ENCODE data around the gene EML4.

DNA sequence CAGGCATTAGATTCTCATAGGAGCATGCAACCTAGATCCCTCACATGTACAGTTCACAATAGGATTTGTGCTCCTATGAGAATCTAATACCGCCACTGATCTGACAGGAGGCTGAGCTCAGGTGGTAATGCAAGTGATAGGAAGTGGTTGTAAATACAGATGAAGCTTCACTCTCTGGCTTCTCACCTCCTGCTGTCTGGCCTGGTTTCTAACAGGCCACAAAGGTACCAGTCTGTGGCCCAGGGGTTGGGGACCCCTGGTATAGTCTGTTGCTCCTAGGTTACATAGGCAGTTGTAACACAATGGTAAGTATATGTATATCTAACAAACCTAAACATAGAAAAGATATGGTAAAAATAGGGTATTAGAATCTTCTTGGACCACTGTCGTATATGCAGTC, 81.8 kb downstream of the EML4 start:
- TF ChIP-seq POLR2A (IDR thresholded peaks at IDR 0.05), result no peak
- TF ChIP-seq, protein P1, sequence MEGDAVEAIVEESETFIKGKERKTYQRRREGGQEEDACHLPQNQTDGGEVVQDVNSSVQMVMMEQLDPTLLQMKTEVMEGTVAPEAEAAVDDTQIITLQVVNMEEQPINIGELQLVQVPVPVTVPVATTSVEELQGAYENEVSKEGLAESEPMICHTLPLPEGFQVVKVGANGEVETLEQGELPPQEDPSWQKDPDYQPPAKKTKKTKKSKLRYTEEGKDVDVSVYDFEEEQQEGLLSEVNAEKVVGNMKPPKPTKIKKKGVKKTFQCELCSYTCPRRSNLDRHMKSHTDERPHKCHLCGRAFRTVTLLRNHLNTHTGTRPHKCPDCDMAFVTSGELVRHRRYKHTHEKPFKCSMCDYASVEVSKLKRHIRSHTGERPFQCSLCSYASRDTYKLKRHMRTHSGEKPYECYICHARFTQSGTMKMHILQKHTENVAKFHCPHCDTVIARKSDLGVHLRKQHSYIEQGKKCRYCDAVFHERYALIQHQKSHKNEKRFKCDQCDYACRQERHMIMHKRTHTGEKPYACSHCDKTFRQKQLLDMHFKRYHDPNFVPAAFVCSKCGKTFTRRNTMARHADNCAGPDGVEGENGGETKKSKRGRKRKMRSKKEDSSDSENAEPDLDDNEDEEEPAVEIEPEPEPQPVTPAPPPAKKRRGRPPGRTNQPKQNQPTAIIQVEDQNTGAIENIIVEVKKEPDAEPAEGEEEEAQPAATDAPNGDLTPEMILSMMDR (IDR thresholded peaks at IDR 0.05), result no peak
